Upper lobe of left lung (tissue), 4 donors: ENCODE measurements around the gene HSD11B2.

Source experiments
- CTCF ChIP-seq, 6 experiments: fragments of 450-650 bp in 4 of 6; fragments of 200-600 bp in 2 of 6; sonication (generic) in 2 of 6; IDR thresholded peaks; one replicate each; pipeline ENCODE4 v1.5.1; 2016 to 2019; ENCODE audit warnings: antibody characterized with exemption in 6 of 6
- EP300 ChIP-seq, 4 donors: sonication (generic); formaldehyde crosslinking; IDR thresholded peaks; one replicate each; pipeline ENCODE4 v1.5.1; 2017; ENCODE audit warnings: antibody characterized with exemption in 4 of 4, control low read depth in 2 of 4

GRCh38 chr16:67443265-67443664 is 12.3 kb downstream of the HSD11B2 start:
- TF ChIP-seq EP300 (IDR thresholded peaks at IDR 0.05) (no peak), CTCF (IDR thresholded peaks at IDR 0.05) (no peak)
